ENCODE results near the gene NFIC. TPM values are rescaled to one million over a fixed set of nuclear protein-coding genes. Genes with fewer than 3 reads are reported as not detected.

NFIC gene
- total and polyA plus RNA-seq, 2 donors from 2014 or later, result 20.3 to 173 TPM

GRCh38 chr19:3401004-3401768, 34.8 kb downstream of the NFIC start:
- H3K27ac ChIP-seq (ENCODE audit: low read depth in 2 of 2, low read length in 2 of 2), result peak overlapping the region; percentile 6 to 57
- H3K27me3 ChIP-seq (ENCODE audit: control insufficient read depth, insufficient read depth, low read length), result no peaks in the 10 kb centered on the region
- FAIRE-seq, result no peak
- TF ChIP-seq, protein P1, sequence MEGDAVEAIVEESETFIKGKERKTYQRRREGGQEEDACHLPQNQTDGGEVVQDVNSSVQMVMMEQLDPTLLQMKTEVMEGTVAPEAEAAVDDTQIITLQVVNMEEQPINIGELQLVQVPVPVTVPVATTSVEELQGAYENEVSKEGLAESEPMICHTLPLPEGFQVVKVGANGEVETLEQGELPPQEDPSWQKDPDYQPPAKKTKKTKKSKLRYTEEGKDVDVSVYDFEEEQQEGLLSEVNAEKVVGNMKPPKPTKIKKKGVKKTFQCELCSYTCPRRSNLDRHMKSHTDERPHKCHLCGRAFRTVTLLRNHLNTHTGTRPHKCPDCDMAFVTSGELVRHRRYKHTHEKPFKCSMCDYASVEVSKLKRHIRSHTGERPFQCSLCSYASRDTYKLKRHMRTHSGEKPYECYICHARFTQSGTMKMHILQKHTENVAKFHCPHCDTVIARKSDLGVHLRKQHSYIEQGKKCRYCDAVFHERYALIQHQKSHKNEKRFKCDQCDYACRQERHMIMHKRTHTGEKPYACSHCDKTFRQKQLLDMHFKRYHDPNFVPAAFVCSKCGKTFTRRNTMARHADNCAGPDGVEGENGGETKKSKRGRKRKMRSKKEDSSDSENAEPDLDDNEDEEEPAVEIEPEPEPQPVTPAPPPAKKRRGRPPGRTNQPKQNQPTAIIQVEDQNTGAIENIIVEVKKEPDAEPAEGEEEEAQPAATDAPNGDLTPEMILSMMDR (IDR thresholded peaks at IDR 0.05; ENCODE audit: borderline replicate concordance, extremely low read depth, insufficient read depth), result no peak
- H3K9me3 ChIP-seq (ENCODE audit: control insufficient read depth in 2 of 3, insufficient read depth in 1 of 3, low read length in 3 of 3), result no peaks in the 10 kb centered on the region
- no peak for DNase-seq
- no peak overlapping the region for H3K4me3 ChIP-seq (ENCODE audit: low read length in 3 of 3)
- H3K36me3 ChIP-seq (ENCODE audit: control insufficient read depth in 2 of 3, insufficient read depth in 3 of 3, low read length in 3 of 3), result peaks cover 0 to 7% (median 0%) of the 10 kb centered on the region in 3 donors
- intact Hi-C loops (cut with DNase I), result no loop called here
- peaks cover 0 to 40% (median 16%) of the 10 kb centered on the region in 3 donors for H3K4me1 ChIP-seq (ENCODE audit: control insufficient read depth in 2 of 3, insufficient read depth in 2 of 3, low read depth in 1 of 3, low read length in 3 of 3)
- H3K9ac ChIP-seq (ENCODE audit: low read length in 3 of 3), result peak overlapping the region in 1 of 3 donors; percentile 19

GRCh38 chr19:3402631-3403443, 36.5 kb downstream of the NFIC start:
- Histone ChIP-seq H3K27ac (ENCODE audit: low read depth in 2 of 2, low read length in 2 of 2) (peak overlapping the region; percentile 100), H3K4me3 (ENCODE audit: low read length in 3 of 3) (peak overlapping the region in 2 of 3 donors; percentile 25 to 28), H3K36me3 (ENCODE audit: control insufficient read depth in 2 of 3, insufficient read depth in 3 of 3, low read length in 3 of 3) (peaks cover 0 to 7% (median 0%) of the 10 kb centered on the region in 3 donors), H3K27me3 (ENCODE audit: control insufficient read depth, insufficient read depth, low read length) (no peaks in the 10 kb centered on the region), H3K4me1 (ENCODE audit: control insufficient read depth in 2 of 3, insufficient read depth in 2 of 3, low read depth in 1 of 3, low read length in 3 of 3) (peaks cover 0 to 32% (median 10%) of the 10 kb centered on the region in 3 donors), H3K9me3 (ENCODE audit: control insufficient read depth in 2 of 3, insufficient read depth in 1 of 3, low read length in 3 of 3) (no peaks in the 10 kb centered on the region), H3K9ac (ENCODE audit: low read length in 3 of 3) (peak overlapping the region in 2 of 3 donors; percentile 61 to 64)
- TF ChIP-seq, protein P1 (IDR thresholded peaks at IDR 0.05; ENCODE audit: borderline replicate concordance, extremely low read depth, insufficient read depth), result no peak
- DNase-seq (no peak), FAIRE-seq (no peak)
- intact Hi-C loops (cut with DNase I), result no loop called here

- FAIRE-seq, result no peak
- intact Hi-C loops (cut with DNase I), result no loop called here
- peaks cover 0 to 31% (median 4%) of the 10 kb centered on the region in 3 donors for H3K4me1 ChIP-seq (ENCODE audit: control insufficient read depth in 2 of 3, insufficient read depth in 2 of 3, low read depth in 1 of 3, low read length in 3 of 3)
Observed at GRCh38 chr19:3403489-3404323, 37.3 kb downstream of the NFIC start.

More at GRCh38 chr19:3403489-3404323, 37.3 kb downstream of the NFIC start:
- H3K36me3 ChIP-seq (ENCODE audit: control insufficient read depth in 2 of 3, insufficient read depth in 3 of 3, low read length in 3 of 3), result peaks cover 0 to 7% (median 0%) of the 10 kb centered on the region in 3 donors
- DNase-seq, result peak in 4 of 5 donors; percentile 68 to 97 (median 82)
- peak overlapping the region in 2 of 3 donors; percentile 61 to 81 for H3K9ac ChIP-seq (ENCODE audit: low read length in 3 of 3)
- no peaks in the 10 kb centered on the region for H3K27me3 ChIP-seq (ENCODE audit: control insufficient read depth, insufficient read depth, low read length)
- TF ChIP-seq, protein P1 (IDR thresholded peaks at IDR 0.05; ENCODE audit: borderline replicate concordance, extremely low read depth, insufficient read depth), result no peak
- H3K9me3 ChIP-seq (ENCODE audit: control insufficient read depth in 2 of 3, insufficient read depth in 1 of 3, low read length in 3 of 3), result no peaks in the 10 kb centered on the region
- peak overlapping the region; percentile 100 for H3K27ac ChIP-seq (ENCODE audit: low read depth in 2 of 2, low read length in 2 of 2)
- peak overlapping the region in 2 of 3 donors; percentile 25 to 28 for H3K4me3 ChIP-seq (ENCODE audit: low read length in 3 of 3)

All from kidney (tissue), 14 donors.